NCI-H1694 treated with DMSO at 0.1 percent for 48 hours (cell line): ENCODE data around the gene SENP8.
A peak's percentile ranks its signal among the peaks of the same experiment; 100 is the strongest.

Source experiments
- DNase-seq: peaks from one replicate; lab custom pipeline; 2025; lab: John Stamatoyannopoulos, UW

Gene SENP8

GRCh38 chr15:72113347-72114031 lies 4.7 kb upstream of the SENP8 start:
- no peak for DNase-seq

GRCh38 chr15:72116731-72117485 lies 1.3 kb upstream of the SENP8 start:
- DNase-seq, result no peak

DNA sequence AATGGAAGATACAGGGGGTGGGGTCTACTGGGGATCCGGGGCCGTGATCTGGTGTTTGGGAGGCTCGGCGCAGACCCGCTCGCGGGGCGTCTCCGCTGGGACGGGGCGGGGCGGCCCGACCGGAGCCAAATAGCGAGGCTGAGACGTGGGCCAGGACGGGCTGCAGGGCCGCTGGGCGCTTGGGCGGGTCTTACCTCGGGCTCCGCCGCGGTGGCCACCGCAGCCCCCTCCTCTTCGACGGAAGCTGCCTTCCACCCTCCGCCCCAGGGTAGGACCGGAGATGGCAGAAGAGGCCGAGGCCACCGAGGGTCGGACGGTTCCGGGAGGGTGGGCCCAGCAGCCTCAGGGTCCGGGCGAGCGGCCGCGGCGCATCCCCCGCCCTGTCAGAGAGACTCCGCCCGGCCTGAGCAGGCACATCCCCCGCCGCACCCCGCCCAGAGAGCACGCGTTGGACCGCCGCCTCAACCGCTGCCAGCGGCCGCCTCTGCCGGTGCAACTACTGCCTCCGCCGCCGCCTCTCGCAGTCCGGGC lies 652 bp upstream of the SENP8 start:
- DNase-seq, result no peak

DNA sequence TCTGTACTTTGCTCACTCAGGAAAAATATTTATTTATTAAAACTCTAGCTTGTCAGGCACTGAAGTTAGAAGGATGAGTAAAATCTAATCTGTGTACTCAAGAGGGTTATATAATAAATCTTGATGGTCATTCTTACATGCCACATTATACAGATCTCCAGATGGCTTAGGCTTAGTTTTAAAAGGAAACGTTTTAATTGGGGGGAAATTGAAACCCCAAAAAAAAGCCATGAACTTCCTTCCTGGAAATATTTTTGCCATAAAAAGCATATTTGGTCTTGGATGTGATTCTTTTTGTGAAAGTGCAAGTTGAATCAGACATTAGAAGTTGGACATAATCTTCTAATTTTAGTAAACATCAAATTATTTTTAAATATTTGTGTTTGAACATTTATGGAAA lies 6.0 kb downstream of the SENP8 start:
- DNase-seq, result no peak

DNA sequence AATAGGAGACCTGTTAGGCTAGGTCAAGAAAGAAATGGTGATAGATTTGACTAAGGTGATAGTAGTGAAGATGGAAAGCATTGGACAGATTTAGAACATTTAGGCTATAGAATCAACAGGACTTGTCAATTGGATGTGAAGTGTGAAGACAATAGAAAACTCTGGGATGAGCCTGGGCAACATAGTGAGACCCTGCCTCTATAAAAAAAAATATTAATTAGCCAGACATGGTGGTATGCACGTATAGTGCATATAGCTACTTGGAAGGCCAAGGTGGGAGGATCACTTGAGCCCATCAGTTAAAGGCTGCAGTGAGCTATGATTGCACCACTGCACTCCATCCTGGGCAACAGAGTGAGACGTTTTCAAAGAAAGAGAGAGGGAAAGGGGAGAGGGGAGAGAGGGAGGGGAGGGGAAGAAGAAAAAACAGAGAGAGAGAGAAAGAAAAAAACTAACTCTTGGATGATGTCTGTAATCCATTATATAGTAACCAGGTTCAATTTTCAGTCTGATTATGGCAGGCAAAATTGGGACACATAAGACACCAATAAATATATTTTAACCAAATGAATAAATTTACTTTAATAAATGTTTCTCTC lies 9.6 kb downstream of the SENP8 start:
- no peak for DNase-seq

DNA sequence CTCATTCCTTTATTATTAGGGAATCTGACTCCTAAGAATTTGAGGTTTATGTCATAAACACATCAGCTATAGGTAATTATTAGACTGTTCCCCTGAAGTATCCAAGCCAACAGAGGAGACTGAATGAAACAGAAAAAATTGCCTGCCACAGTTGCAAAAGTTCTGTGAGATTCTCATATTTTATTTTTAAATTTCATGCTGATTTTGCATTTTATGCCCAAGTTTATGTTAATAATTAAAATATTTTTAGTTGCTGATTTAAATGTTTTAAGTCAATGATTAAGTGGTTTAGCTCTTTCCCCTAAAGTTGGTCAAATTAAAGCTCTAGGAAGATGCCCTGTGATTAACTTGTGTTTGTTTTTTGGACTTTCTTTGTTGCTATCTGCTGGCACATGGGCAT lies 10.2 kb downstream of the SENP8 start:
- no peak for DNase-seq

GRCh38 chr15:72130272-72130671 lies 12.1 kb downstream of the SENP8 start:
- no peak for DNase-seq

- DNase-seq, result no peak
Measured at GRCh38 chr15:72131922-72132321, 13.7 kb downstream of the SENP8 start.

GRCh38 chr15:72133211-72133610 lies 15.0 kb downstream of the SENP8 start:
- DNase-seq, result no peak

DNA sequence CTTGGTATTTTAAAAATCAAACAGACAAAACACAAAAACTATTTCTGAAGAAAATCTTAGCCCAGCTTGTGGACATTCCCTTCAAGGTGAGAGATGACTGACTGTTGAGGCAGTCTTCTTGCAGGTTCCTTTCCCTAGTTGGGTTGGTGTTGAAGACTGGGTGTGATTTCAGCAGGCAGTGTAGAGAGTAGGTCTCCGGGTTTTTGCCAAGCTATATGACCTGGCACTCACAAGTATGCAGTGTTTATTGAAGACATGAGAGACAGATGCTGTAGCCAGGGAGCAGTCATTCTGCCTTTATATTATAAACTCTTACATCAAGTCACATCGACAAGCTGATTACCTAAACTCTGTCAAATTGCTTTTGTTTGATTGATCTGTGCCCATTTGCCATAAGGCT lies 17.5 kb downstream of the SENP8 start:
- DNase-seq, result peak; percentile 23

- peak; percentile 30 for DNase-seq
Measured at GRCh38 chr15:72136170-72137051, 18.2 kb downstream of the SENP8 start.

- DNase-seq, result no peak
Measured at GRCh38 chr15:72139667-72140066, 21.5 kb downstream of the SENP8 start.

DNA sequence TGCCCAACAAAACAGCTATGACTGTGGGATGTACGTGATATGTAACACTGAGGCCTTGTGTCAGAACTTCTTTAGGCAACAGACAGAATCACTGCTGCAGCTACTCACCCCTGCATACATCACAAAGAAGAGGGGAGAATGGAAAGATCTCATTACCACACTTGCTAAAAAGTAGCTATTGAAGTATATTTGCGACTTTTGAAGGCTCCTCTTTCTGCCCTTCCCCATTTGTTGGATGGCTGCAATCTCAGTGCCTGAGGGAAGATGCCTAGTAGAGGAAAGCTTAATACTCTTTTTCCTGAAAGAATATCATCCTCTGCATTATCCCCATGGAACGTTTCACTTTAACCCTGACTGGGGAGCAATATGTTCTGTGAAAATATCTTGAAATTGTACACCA lies 21.9 kb downstream of the SENP8 start:
- no peak for DNase-seq

DNA sequence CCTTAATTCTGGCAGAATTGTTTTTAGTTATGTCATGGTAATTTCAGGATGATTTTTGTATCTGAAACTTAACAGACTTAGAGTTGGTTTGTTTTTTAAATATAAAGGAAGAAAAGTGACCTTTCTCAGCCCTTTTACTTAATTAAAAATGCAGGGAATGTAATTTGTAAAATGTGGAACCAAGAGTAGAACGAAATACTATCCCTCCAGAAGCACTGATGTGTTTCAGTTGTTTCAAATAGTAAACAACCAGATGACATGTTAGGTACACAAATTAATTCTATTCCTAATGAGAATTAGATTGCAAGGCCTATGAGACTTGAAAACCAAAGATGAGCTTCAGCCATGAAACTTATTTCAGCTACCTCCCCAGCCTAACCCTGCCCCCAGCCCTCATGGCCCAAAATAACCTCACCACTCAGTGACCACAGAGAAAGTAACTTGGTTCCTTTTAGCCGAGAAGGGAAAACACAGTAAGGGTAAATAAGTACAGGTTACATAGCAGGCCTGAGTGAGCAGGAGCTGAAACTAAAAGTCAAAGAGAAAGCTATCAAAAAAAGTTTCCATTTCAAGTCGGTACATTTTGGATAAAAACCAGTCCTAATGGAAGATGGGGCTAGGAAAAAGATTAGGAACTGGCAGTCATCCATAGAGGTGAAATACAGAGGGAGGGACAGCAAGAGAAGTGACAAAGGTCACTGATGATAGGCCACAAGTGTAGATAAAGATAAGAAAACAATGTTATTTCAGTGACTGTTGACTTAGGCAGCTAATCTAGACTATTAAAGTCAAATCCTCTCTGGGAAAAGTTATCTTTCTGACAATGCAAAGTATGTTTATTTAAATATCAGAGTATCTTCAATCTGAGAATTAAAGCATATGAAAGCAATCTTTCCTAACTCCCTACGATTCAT lies 23.2 kb downstream of the SENP8 start:
- no peak for DNase-seq

DNA sequence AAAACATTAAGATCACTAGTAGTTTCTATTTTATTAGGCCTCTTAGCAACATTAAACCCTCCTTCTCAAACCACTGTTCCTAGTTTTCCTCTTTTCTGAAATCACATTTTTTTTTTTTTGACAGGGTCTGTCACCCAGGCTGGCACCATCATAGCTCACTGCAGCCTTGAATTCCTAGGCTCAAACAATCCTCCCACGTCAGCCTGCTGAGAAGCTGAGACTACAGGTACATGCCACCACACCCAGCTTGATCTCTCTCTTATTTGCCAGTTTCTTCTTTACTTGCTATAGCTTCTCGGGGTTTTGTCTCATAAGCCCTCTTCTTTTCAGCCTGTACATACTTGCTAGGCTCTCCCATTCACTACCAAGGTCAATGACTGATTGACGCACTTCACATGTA lies 28.0 kb downstream of the SENP8 start:
- no peak for DNase-seq

DNA sequence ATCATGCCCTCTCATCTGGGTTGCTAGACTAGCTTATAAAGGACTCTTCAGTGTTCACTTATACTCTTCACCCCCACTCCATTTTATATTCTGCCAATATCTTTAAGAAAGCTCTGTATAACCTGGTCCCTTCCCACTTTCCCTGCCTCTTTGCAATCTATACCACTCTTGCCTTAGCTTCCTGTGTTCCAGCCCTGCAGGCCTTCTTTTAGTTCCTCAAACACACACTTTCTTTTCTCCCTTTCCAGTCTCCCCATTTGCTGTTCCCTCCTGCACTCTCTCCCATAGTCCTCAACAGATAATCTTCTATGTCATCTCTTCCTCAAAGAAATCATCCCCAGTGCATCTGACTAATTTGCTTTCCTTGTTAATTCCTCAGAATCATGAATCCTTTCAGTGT lies 28.7 kb downstream of the SENP8 start:
- DNase-seq, result no peak

- DNase-seq, result no peak
Measured at GRCh38 chr15:72147418-72147817, 29.2 kb downstream of the SENP8 start.

DNA sequence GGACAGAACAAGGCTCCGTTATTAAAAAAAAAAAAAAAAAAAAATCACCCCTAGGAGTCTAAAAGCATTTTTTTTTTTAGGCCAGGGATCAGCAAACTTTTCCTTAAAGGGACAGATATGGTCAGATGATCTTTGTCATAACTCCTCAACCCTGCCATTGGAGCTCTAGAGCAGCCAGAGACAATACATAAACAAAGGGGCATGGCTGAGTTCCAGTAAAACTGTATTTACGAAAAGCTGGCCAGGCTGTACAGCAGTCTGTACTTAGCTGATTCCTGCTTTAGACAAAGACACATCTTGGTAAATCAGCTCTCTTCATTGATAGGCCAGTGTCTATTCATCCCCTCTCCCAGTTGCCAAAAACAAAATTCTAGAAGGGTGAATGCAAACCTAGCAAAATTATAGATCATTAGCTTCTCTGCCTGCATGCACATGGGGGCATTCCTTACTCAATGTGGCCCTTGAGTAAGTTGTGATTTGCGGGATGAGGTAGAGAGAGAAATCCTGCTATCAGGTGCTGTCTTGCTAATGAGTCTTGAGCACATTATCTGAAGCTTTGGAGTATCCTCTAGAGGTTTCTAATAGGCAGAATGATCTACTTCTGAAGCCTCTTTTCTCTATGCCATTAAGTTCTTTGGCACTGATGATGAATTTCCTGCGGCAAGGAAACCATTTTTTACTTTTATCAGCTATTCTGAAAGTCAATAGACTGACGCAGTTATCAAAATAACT lies 35.2 kb downstream of the SENP8 start:
- no peak for DNase-seq

DNA sequence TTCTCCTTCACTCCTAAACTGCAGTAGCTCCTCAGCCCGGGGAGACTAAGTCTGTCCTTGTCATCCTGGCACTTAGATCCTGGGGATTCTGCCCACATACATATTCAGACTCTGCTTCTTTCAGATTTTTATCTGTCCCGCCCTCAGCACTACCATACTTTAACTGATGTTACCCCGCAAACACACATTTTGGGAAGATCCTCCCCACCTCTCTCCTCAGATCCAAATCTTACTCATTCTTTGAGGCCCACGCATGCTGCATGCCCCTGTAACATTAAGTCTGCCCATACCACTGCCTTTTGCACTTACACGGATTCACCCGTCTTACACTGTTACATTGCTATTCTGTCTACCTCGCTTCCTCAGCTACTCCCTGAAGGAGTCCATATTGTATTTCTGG lies 36.1 kb downstream of the SENP8 start:
- DNase-seq, result no peak

DNA sequence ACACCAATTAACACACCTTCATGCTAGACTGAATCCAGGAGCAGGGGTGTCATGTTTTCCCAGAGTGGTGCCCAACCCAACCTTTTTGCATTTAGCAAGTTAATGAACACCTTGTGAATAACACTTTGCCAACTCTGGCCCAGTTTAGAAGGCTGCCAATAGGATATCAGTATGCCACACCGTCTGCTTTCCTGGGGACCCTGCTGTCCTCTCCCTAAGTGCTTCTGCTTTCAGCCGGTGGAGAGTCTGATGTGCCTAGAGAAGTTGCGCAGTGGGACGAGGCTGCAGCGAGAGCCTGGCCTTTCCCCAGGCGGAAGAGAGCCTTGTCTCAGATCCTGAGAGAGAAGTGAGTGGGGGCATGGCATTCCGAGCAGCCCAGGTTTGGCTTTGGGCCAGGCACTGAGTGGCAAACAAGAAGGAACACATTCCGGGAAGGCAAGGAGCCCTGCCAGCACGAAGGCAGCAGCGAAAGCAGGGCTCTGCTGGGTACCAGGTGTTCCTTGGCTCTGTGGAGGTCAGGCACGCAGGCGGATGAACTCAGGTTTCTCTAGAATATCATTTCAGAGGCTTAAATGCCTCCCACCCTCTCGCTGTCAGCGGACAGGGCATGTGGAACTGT lies 36.9 kb downstream of the SENP8 start:
- DNase-seq, result no peak
